HG02610 (cell line): ENCODE results near the gene SMC5.
"Not testable (repeated sequence)": the region's sequence is repeated elsewhere in the genome, so short reads cannot be mapped to it uniquely, and the experiment has no call there.

Experiments
- ATAC-seq: cut with Tn5 transposase; IDR thresholded peaks from one replicate; pipeline ENCODE4 v1.9.1; 2021; ENCODE audit warnings: mild to moderate bottlenecking, moderate library complexity; ENCODE audit not compliant: unreplicated experiment

The SMC5 gene

GRCh38 chr9:70355801-70356200 lies 97.0 kb downstream of the SMC5 start:
- no peak for ATAC-seq

GRCh38 chr9:70362952-70363351 lies 104.2 kb downstream of the SMC5 start:
- no peak for ATAC-seq

DNA sequence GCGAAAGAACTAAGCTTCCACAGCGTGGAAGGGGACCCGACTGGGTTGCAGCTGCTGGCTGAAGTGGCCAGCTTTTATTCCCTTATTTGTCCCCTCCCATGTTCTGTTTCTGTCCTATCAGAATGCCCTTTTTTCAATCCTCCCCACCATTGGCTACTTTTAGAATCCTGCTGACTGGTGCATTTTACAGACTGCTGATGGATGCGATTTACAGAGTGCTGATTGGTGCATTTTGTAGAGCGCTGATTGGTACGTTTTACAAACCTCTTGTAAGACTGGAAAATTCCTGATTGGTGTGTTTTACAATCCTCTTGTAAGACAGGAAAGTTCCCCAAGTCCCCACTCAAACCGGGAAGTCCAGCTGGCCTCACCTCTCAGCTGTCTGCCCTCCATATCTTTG lies 105.0 kb downstream of the SMC5 start:
- ATAC-seq: no peak

DNA sequence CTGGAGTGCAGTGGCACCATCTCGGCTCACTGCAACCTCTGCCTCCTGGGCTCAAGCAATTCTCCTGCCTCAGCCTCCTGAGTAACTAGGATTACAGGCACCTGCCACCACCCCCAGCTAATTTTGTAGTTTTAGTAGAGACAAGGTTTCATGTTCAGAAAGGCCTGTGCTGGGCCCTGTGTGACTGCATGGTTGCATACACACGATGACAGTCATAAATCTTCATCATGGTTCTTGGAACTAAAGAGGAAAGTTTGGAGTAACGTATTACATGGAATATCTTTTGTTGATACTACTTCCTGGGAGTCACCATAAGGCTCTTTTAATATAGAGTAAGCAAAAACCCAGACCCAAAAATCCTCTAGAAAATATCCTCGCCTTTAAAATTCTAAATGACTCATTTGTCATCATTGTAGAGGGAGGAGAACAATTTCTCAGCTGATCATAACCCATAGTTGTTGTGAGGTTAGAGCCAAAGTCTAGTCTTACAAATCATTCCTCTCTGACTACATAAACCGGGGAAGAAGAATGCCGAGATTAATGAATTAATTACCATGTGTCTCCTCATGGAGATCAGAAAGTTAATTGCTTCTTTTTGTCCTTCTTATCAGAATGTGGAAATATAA lies 108.6 kb downstream of the SMC5 start:
- ATAC-seq: no peak

- ATAC-seq: no peak
Measured at GRCh38 chr9:70374962-70375618, 116.3 kb downstream of the SMC5 start.

GRCh38 chr9:70382046-70382708 lies 123.4 kb downstream of the SMC5 start:
- ATAC-seq: no peak

GRCh38 chr9:70382709-70383605 lies 124.2 kb downstream of the SMC5 start:
- ATAC-seq: no peak

- ATAC-seq: no peak
Measured at GRCh38 chr9:70385426-70385825, 126.6 kb downstream of the SMC5 start.

- no peak for ATAC-seq
Measured at GRCh38 chr9:70387663-70388062, 128.9 kb downstream of the SMC5 start.

DNA sequence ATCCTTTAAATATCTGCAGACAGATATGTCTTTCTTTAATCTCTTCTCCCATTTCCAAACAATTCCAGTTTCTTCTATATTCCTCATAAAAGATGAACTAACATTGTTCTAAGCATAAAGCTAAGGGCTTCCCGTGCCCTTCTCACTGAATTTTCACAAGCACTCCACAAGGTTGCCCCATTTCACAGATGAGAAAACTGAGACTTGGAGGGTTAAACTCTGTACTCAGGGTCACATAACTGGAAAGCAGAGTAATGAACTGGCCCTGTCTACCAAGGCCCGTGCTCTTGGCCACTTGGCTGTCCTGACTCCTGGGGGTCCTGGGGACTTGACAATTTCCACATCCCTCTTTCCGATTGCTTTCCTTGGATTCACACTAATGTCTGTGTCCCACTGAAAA lies 130.4 kb downstream of the SMC5 start:
- ATAC-seq: no peak

DNA sequence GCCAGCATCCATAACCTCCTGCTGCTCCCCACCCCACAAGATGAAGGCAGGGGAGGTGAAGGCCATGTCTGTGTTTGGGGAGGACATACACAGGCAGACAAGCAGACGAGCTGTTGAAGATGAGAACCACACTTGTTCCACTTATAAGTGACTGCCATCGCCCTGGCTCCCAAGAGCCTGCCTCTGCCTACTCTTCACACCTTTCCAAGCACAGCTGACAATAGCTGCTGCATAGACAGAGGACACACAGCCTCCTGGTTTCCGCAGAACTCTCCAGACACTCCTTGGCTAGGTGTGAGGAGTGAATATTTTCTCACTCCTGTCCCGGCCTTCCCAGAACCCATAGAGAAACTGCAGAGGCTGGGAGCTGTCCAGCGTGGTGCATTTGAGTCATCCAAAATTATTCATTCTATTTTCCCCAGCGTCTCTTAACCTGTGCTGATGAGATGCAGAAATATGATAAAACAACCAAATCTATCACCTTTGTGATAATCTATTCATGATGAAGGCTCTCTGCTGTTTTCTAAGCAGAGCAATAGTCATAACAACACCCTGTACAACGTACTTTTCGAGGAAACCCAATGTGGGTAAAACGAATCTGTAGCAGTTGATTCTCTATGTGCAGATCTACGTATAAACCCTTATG lies 131.0 kb downstream of the SMC5 start:
- no peak for ATAC-seq

GRCh38 chr9:70390933-70391341 lies 132.2 kb downstream of the SMC5 start:
- ATAC-seq: no peak

DNA sequence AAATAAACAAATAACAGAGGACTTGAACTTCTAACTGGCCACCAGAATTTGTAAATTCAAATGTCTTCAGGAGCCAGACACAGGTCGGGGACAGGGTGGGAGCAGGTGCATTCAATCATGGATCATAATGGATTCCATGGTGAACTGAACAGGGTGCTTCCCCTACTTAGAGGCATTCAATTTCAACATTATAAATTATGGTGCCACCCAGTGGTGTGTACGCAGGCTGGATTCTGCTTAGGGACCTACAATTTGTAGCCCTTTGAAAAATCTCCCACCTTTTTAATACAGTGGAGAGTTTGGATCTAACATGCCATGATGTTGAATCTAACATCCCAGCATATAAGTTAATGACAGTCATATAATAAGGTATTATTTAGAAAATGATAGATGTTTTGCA lies 133.4 kb downstream of the SMC5 start:
- no peak for ATAC-seq

DNA sequence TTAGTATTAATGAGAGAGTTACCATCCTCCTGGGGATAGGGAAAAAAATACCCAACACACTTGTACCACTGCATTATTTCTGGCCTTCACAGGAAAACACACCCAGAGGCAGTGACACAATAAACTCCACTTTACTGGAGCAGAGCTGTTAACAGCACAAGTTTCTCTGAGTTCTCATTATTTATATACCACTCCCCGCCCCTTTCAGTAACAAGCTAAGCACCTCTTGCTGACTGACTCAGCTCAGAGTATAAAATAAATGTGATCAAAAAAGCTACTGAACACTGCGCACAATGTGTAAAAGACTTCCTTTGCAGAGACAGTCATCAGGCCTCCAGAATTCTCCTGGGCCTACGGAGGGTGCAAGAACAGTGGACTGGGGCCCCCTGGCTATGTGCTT lies 134.1 kb downstream of the SMC5 start:
- ATAC-seq: no peak

- no peak for ATAC-seq
Measured at GRCh38 chr9:70395652-70396051, 136.9 kb downstream of the SMC5 start.

DNA sequence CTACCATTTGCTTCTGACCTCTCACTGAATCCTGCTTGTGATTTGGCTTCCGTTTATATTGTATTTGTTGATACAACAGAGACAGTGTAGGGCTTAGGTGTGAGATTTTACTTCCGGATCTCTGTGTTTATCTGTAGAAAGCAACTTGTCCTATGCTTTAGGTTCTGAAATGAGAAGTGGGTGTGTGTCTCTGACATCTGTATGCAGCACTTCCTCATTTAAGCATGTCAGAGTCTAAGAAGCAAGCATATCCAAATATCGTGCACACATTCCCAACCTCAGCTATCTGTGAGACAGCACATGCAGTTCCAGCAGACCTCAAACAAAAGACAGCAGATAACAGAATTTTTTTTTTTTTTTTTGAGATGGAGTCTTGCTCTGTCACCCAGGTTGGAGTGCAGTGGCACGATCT lies 139.4 kb downstream of the SMC5 start:
- peak; percentile 96 for ATAC-seq

DNA sequence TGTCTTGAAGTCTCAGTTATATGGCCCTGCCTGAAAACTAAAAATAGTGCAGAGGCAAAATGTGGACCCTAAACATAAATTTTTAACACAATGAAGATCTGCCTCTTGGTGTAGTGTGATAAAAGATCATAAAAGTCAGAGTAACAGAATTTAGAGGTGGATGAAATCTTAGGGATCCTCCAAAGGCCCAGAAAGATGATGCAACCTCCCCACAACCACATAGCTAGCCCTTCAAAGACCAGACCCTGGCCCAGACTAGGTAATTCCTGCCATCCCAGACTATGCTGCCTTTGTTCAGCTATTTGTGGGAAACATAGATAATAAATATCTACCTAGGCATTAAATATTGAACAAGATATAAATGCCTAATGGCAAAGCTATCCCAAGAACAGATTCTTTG lies 140.4 kb downstream of the SMC5 start:
- ATAC-seq: no peak

DNA sequence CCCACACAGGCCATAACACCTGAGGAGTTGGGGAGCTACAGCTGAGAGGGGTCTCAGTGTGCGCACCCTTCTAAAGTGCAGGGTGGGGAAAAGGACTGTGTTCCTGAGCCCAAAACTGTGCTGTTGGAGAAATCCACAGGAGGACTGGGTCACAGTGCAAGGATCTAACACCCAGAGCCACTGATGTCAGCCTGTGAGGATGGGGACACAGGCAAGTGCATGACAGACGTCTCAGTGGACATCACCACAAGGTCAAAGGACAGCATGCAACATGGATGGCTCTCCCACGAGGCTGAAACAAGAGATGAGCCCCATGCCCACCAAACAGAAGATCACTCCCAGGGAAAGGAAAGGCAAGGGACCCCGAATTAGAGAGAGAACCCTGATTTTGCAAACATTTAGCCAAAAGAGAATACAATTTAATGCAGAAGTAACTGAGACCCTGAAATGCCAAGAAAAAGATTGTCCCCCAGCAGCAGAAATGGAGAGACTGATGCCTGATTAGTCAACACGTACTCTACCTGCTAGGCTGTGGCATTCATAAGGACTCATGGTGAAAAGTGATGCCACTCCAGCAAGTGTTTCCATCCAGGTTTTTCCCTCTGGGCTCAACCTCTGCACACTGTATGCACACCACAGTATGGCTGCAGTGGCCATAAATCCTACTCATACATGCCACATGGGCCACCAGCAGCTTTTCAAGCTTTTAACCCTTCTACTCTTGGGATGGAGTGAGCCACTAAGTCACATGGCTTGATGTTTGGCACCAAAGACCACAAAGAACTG lies 141.5 kb downstream of the SMC5 start:
- ATAC-seq: no peak

- ATAC-seq: not testable (repeated sequence)
Measured at GRCh38 chr9:70401241-70401640, 142.5 kb downstream of the SMC5 start.

- ATAC-seq: no peak
Measured at GRCh38 chr9:70402213-70402612, 143.4 kb downstream of the SMC5 start.
